GM18951 (cell line): ENCODE results near the gene P2RY6.

ENCODE experiments used
- POLR2A ChIP-seq: IDR thresholded peaks from 4 replicates; pipeline ENCODE4 v1.6.1; 2011; ENCODE audit warnings: mild to moderate bottlenecking; ENCODE audit not compliant: insufficient read length, insufficient read depth; ENCODE audit errors: extremely low read depth
- in situ Hi-C: fragments of 300-500 bp; cut with MboI; formaldehyde crosslinking; loops from one replicate; pipeline ENCODE4 v1.12.0; 2022; ENCODE audit warnings: low sequenced_read_pairs, mixed read lengths, inconsistent platforms; ENCODE audit not compliant: unreplicated experiment

P2RY6 gene

DNA sequence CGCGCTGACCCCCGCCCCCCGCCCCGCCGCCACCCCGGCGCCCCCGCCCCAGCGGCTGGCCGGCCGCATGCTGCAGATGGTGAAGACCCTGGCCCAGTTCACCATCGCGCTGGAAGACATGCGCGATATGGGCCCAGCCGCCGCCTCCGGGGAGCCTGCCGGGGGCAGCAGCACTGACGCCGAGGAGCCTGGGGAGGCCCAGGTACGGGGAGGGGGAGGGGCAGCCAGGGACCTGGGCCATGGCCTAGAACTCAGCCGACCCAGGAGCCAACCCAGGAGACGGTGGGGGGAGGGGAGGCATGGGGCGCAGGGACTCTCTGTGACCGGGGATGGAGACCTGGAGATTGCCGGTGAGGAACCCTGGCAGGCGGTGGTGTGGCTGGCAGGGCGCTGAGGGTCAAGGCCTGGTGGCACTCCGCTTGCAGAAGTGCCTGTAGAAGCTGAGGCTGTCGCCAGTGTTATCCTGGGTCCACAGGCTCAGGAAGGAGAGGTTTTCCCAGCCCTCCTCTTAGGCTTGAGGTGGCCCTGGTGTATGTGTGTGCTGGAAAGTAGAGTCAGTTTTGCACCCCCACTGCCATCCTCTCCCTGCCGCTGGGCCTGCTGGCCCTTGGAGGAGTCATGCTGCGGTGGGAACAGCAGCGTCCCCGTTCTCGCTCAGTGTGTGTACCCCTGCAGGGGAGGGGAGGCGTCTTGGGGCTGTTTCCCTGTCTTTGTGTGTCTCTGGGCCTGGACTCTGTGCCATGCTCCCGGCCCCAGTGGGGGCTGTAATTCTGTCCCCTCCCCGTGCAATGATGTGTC is 71.1 kb downstream of the P2RY6 start:
- no peak for TF ChIP-seq POLR2A
- in situ Hi-C loops: no loop called here

GRCh38 chr11:73344191-73344607 is 72.1 kb downstream of the P2RY6 start:
- no peak for TF ChIP-seq POLR2A
- in situ Hi-C loops: no loop called here

GRCh38 chr11:73345481-73346160 is 73.5 kb downstream of the P2RY6 start:
- in situ Hi-C loops: no loop called here
- TF ChIP-seq POLR2A: no peak

DNA sequence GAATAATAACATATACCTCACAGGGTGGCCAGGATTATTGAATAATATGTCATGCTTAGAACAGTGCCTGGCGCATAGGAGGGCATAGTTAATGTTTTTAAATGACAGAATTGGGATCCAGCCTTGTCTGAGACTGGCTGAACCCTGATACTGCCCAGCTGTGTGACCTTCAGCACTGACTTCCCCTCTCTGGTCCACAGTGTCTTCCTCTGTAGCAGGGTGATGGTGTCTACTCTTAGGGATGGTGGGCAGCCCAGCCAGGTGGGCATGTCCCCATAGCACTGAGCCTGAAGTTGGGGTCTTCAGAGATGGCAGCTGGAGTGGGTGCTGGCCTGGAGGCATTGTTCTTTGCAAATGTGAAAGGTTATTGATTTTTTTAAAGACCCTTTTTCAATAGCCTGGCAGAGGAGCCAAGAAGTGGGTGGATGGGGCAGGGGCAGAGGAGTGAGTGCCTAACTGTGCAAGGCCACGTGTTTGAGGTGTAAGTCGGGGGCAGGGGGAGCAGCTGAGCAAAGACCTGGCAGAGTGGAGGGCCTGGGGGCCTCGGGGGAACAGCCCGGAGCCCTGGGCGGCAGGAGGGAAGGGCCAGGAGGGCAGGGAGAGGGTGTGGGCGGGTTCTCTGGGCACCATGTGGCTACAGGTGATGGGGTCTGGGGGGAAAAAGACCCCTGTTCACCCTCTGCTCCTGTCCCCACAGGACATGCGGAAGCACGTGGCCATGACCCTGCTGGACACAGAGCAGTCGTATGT is 74.2 kb downstream of the P2RY6 start:
- no peak for TF ChIP-seq POLR2A
- in situ Hi-C loops: no loop called here

- TF ChIP-seq POLR2A: no peak
- in situ Hi-C loops: no loop called here
Observed at GRCh38 chr11:73347067-73347466, 74.9 kb downstream of the P2RY6 start.
